Adrenal gland (tissue), 5 donors: ENCODE data around the gene NCAPG.

Experiments
- CTCF ChIP-seq, 6 experiments: fragments of 450-650 bp in 4 of 6; fragments of 200-600 bp in 2 of 6; sonication (generic) in 1 of 6; IDR thresholded peaks; 1 replicate in 5 of 6; 2 replicates in 1 of 6; pipeline versions ENCODE4 v1.5.1 to v1.8.0; 2016 to 2021; ENCODE audit warnings: antibody characterized with exemption in 6 of 6, mild to moderate bottlenecking in 2 of 6, moderate library complexity in 1 of 6
- POLR2A ChIP-seq, 2 donors: fragments of 450-650 bp; IDR thresholded peaks; one replicate each; pipeline ENCODE4 v1.6.1; 2017; ENCODE audit warnings: antibody characterized with exemption in 2 of 2, mild to moderate bottlenecking in 2 of 2, moderate library complexity in 1 of 2
- donor health status: DM: no; HTN: no; CAD: no.

- TF ChIP-seq CTCF (IDR thresholded peaks at IDR 0.05): no peak
- no peak for TF ChIP-seq POLR2A (IDR thresholded peaks at IDR 0.05)
These were observed 24.2 kb upstream of the NCAPG start for GRCh38 chr4:17786567-17786966.
